ENCODE measurements around the gene ENPP7.

The ENPP7 gene

DNA sequence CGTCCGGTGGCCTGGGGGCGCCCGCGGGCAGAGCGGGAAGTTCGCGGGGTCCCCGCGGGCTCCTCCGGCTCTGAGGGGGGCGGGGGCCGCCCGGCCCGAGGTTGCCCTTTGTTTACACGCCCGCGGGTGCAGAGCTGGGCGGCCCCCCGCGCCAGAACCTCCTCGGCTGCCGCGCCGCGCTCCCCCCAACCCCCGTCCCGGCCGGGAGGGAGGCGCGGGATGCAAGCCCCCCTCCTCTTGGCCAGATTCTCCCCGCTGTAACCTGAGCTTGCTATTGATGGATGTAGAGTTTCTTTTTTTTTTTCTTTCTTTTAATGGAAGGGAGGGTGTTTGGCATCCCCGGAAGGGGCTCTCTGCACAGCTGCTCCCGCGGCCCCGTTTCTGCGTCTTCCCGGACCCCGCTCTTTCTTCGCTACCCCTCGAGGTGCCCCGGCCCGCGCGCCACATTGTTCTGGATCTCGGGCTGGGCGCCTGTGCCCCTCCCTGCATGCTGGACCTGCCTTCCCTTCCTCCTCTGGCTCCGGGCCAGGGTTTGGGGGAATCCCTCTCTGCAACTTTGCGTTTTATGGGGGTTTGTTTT, 47.9 kb downstream of the ENPP7 start:
- no peak for DNase-seq

DNA sequence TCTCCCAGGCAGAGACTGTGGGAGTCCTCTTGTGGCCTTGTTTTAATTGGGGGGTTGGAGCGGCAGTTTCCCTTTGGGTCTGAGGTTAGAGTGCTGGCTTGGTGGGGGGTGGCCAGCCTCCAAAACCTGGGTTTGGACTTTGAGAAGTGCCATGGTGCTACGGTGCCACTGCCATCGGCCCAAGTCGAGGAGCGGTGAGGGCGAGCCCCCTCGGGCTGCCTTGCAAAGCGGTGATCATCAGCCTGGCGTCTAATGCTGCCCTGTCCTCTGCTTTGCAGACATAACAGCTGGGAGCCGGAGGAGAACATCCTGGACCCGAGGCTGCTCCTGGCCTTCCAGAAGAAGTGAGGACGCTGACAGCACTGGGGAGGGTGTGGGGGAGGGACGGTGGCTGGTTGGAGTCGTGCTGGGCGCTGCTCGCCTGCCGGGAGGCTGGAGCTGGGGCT, 48.4 kb downstream of the ENPP7 start:
- DNase-seq: no peak

DNA sequence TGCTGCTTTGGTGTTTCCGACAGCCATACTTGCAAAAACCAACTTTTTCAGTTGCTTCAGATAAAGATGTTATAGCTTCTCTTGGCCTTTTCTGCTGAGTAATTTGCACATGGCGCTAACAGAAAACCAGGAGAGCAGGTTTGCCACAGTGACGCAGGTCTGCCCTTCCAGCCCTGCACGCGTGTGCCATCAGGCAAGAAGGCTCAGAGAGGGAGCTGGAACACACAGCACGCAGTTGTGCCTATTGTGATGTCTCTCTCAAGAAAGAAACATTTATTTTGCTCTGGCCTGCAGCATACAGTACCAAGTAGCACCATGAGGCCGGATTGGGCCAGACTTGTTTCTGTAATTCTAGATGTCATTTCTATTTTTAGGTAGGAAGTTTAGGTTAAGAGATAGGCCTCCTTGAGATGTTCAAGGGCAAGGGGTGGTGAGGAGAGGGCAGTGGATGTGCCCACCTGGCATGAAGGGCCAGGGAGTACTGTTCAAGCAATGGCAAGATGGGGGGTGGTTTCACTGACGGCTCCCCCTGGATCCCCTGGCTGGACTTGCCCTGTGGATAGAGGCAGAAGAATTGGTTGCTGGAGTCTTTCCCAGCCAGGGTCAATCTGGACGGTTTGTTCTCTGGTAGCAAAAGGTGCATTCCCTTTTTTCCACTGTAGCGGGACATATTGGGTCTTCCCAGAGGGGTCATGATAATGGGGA, 49.1 kb downstream of the ENPP7 start:
- DNase-seq: no peak

DNA sequence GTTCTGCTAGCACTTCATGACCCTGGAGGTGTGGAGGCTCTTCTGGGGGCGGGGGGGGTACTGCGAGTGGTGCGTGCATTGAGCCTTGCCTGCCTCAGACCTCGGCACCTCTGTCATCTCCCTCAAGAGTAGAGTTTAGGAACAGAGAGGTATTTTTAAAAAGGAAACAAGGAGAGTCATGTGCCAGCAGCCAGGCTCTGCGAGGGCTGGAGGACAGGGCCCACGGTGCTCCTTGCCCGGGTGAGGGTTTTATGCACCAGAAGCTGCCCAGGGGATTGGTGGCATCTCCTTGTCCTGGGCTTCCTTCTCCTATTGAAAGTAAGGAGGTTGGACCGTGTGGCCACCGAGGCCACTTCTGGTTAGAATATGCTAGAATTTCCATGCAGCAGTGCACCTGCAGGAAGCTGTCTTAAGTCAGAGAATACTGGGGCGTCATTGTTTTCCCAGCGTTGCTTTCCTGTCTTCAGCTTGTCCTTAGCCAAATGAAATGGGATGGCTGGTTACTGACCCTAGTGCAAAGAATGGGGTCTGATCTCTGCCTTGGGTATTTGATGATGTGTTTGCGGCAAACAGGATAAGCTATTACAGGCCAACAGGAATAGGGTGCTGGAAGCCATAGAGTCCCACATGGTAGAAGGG, 50.4 kb downstream of the ENPP7 start:
- DNase-seq: no peak

DNA sequence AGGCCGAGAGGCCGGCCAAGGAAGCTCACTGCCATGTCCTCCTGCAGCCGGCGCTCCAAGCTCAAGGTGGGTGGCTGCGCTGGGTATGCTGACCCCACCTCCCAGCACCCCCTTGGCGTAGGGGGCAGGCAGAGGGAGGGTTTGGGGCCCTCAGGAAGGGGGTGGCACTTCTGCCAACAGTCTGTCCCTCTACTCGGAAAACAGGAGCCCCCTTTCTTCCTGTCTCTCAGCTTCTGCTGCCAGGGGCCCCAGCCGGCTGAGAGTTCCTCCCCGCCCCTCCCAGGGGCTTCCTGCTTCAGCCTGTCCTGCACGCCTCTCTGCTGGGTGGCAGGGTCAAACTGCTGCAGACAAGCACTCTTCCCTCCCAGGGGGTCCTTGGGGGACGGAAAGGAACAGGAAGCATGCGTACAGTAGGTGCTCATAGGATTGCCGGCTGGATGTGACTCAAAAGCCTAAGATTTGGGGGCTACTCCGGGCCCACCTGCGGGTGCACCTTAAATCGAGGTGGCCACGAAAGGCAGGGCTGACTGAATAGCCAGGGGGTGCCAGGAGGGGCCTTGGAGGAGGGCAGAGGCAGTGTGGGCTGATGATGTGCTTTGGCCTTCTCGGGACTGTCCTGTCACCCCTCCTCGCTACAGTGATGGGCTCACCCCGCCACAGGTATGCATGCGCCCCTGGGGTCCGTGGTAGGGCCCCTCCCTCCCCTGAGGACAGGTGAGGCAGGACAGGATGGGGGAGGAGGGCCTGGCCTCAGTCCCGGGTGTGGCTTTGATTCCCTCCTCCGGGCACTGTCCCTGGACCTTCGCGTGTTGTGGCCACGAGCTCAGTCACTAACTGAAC, 51.2 kb downstream of the ENPP7 start:
- DNase-seq: no peak

DNA sequence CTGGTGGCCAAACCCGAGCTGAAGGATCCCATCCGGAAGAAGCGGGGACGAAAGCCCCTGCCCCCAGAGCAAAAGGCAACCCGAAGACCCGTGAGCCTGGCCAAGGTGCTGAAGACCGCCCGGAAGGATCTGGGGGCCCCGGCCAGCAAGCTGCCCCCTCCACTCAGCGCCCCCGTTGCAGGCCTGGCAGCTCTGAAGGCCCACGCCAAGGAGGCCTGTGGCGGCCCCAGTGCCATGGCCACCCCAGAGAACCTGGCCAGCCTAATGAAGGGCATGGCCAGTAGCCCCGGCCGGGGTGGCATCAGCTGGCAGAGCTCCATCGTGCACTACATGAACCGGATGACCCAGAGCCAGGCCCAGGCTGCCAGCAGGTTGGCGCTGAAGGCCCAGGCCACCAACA, 53.1 kb downstream of the ENPP7 start:
- no peak for DNase-seq

DNA sequence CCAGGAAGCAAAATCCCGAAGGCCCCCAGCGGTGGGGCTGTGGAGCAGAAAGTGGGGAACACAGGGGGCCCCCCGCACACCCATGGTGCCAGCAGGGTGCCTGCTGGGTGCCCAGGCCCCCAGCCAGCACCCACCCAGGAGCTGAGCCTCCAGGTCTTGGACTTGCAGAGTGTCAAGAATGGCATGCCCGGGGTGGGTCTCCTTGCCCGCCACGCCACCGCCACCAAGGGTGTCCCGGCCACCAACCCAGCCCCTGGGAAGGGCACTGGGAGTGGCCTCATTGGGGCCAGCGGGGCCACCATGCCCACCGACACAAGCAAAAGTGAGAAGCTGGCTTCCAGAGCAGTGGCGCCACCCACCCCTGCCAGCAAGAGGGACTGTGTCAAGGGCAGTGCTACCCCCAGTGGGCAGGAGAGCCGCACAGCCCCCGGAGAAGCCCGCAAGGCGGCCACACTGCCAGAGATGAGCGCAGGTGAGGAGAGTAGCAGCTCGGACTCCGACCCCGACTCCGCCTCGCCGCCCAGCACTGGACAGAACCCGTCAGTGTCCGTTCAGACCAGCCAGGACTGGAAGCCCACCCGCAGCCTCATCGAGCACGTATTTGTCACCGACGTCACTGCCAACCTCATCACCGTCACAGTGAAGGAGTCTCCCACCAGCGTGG, 53.7 kb downstream of the ENPP7 start:
- no peak for DNase-seq

DNA sequence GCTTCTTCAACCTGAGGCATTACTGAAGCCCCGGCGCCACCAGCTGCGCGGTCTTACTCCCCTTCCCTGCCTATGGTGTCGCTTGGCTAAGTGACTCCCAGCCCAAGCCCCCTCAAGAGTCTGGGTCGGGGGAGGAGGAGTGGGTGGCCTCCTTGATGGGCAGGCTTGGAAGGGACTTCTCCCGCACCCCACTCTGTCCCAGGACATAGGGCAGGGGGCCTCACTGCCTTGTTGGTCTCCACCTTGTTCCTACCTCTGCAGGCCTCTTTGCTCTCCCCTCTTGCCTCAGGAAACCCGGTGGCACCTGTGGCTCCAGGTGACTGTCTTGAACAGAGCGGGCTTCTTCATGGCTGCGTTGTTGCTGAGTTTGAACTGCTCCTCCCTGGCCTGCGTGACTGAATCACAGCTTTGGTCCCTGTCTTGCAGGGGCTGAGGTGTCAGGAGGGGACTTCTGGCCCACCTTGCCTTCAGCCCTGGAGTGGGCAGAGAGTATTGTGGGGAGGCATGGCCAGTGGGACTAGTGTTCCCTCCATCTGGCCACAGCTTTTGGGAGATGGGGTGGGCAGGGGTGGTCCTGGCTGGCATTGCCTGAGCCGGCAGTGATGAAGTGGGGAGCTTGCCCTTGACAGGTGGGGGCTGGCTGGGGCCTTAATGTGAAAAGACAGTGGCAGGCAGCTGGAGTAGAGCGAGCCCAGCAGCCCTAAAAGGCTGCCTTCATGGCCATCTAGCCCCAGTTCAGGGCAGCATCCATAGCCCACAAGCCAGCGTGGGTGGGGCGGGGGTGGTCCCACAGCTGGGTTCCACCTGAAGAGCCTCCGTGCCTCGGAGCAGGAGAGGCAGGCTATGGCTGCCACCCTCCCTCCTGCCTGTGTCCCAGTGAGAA, 54.5 kb downstream of the ENPP7 start:
- DNase-seq: no peak

DNA sequence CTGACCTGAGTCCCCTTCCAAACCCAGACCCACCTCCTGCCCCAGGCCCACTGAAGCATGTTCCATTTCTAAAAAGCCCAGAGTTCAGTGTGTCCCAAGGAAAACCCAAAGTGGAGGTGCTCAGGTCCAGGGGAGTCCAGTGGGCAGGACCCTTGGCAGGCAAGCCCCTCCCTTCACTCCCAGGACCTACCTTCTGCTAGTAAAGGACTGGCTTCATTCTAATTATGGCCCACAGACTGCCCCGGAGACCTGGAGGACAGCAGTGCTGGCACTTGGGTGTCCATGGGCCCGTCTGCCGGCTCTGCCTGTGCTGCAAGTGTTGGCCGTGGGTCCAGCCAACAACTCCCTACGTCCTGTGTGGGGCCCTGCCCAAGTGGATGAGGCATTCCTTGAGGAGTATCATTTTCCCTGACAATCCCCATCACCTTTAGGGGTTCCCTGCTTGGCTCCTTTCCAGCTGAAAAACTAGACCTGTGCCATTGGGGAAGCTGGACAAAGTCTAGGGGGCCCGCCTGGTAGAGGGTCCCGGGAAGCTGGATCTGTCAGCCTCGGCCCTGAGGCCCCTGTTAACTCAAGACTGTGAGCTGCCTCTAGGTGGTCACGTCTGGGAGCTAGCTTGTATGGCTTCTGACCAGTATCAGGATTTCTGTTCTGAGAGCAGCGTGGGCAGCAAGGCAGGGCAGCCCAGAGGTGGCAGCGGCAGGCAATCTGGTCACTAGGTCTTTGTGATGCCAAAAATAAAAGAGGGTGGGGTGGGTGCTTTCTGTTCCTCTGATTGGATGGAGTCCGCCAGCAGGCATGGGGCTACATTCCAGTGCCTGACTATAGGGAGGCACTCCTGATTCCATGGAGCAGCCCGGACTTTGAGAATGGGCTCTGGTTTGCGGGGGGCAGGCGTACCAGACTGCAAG, 55.4 kb downstream of the ENPP7 start:
- DNase-seq: no peak

DNA sequence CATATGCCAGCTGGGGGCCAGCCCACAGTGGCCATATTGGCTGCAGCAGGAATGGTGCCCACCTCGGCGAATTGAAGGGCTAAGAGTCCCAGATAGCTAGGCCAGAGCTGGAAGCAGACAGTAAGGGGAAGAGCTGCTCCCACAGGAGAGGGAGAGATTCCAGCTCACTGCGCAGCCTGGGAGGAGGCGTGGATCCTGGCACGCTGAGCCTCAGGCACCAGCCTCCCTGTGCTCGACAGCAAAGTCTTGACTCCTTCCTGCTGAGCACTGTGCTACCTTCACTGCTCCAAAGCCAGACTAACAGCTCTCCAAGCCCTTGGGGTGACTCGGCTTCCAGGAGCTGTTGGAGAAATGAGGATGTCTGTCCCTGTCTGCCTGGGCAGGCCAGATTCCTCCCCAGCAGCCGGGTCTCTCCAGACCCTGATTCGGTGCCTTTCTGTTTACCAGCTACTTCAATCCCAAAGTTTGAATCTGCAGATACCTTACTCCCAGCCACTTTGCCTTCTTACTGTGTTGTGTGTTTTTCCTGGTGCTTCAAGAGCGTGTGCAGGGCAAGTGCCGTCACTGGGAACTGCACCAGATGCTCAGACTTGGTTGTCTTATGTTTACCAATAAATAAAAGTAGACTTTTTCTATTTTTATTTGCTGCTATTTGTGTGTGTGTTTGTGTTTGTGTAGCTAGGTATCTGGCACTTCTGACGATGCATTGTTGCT, 56.3 kb downstream of the ENPP7 start:
- DNase-seq: no peak

DNA sequence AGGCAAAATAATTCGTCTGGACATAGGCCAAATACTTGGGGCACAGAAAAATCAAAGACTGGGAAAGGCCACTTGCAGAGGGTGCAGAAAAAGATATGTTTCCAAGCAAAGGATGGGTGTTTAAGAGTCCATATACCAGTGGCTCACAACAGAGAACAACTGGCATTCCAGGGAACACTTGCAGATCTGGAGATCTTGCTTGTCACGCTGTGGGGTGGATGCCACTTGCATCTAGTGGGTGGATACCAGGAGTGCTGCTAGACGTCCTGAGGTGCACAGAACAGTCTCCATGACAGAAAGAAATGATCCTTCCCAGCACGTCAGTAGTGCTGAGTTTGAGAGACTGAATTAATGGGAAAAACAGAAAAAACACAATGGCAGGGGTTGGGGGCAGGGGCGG, 57.7 kb downstream of the ENPP7 start:
- DNase-seq: no peak

DNA sequence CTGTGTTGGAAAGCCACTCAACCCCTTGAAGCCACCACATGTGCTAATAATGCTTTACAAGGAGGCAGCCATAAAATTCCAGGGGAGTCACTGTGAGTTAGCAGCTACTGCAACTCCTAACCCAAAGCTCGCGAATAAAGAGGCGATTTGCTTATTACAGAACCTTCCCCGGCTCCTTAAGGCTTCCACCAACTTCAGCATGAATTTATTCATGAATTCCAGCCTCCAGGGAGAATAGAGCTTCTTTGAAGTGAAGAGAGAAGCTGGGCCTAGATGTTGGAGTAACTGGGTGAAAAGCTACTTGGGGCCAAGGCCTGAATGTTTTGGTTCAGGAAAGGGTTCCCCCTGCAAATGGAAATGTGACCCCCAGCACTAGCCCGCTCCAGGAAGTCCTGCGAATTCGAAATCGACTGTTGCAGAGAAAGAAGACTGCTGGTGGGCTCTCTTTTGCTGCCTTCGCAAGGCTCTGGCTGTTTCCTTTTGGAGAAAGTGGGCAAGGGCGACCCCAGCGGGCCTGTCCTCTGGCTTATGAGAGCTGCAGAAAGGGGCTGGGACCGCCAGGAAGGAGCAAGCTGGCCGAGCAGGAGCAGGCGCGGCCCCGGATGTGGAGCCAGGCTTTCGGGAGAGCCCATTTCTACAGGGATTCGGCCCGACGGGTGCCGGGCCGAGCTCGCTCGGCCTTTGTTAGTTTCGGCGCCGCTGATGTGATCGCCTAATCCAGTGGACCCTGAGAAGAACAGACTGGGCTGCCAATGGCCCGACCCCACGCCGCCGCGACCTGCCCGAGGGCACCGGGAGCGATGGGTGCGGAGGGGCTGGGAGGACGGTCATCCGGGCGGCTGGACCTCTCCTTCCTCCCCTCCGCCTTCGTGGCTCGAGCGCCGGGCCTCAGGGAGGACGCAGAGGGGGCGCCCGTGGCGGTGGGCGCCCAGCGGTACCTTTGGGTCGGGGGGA, 58.5 kb downstream of the ENPP7 start:
- DNase-seq: no peak

DNA sequence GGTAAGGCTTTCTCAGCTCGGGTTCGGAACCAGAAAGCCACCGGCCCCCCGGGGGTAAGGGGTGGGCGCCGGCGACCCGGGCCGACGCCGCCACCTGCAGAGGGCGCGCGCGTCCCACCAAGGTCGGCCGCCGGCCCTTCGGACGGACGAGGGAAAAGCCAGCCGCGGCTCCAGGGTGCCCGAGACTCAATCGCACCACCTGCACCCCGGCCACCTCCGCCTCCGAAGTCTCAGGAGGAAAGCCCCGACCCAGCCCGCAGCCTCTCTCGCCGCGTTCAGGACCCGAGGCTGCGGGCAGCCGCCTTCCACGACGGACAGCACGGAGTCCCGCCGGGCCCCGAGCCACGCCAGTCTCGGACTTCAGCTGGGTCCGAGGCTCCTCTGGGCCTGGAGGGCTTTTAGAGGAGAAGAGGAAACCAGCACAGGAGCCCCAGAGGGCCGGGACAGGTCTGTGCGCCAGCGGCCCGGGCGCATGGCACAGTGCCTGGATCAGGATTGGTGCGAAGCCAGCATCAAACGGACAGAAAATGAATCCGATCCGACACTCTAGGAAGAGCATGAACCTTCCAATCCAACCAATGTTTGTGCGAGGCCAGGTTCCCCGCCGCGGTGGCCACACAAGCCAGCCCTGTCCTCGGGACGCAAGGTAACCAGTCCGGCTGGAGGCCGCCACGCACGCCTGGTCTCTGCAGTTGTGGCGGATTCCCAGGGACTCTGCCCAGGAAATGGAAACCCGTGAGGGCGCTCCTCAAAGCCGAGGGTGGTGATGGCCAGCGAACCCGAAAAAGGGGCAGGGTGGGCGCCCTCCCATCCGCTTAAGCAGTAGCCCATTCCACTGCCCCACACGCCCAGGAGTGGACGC, 59.4 kb downstream of the ENPP7 start:
- no peak for DNase-seq

DNA sequence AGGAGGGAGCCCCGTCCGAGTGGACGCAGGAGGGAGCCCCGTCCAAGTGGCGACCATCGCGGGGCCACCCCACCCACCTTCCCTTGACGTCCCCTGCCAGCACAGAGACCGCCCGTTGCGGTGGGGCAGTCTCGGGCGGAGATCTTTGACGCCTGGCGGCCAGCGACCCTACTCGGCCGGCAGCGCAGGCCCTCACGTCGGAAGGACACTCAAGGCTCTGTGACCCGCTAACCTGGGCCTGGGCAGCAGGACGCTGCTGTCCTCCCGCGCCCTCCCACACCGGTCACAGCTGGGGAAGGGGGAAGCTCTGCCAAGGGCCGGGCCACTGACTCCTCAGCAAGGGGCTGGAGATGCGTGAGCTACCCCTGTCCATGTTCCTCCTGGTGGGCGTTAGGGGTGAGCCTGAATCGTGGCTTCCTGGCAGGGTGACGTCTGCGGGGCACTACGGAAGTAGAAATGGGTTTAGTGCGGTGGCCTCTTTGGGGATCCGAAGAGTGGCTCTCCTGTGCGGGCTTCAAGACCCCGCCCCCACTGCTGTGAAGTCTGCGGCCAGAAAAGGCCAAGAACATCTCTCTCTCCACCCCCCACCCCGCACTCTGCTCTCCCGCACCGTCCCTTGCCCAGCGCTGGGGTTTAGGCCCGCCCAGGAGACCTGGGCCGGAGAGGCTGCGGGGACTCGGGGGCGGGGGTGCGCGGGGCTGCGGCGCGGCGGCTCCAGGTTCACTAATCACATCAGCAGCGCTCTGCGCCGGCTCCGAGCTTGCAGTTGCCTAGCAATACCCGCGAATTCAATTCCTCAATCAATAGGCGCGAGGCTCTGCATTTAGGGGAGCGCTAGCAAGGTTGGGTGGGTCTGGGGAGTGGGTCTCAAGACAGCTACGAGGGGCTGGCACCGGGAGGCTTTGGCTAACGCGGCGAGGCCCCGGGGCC, 60.3 kb downstream of the ENPP7 start:
- DNase-seq: no peak

DNA sequence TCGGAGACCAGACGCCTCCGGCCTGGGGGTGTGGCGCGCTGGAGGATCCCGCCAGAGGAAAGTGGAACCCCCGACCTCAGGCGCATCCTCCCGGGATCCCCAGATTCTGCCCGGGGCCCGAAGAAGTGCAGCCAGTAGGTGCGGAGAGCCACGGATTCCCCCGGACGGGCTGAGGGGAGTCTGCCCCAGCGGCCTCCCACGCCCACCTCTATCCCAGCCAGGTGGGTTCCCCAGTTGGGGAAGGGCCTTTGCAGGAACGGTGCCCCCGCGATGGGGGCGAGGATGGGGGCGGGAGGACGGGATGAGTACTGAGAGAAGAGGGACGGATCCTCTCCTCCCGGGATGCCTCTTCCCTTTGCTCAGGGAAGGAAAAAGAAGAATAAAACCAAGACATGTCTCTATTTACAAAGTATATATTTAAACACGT, 61.0 kb downstream of the ENPP7 start:
- no peak for DNase-seq
